Transverse colon (tissue), 4 donors: Measurements from ENCODE around the gene SRL. TPM values are rescaled to one million over a fixed set of nuclear protein-coding genes. Genes with fewer than 3 reads are reported as not detected.

ENCODE experiments used
- DNase-seq: peaks from one replicate; pipeline ENCODE4 v3.0.0-alpha.2; 2019
- H3K27ac ChIP-seq, 4 donors: fragments of 200-600 bp; sonication (generic); 2 replicates each; pipeline ENCODE4 v1.5.1; 2016 to 2018; ENCODE audit warnings: inconsistent platforms in 4 of 4
- H3K27me3 ChIP-seq: fragments of 200-600 bp; sonication (generic); 2 replicates; pipeline ENCODE4 v1.5.1; 2017; ENCODE audit warnings: inconsistent platforms
- H3K36me3 ChIP-seq, 4 donors: fragments of 200-600 bp; sonication (generic); 2 replicates each; pipeline ENCODE4 v1.5.1; 2017 to 2019; ENCODE audit warnings: inconsistent platforms in 4 of 4
- H3K4me1 ChIP-seq, 4 donors: fragments of 200-600 bp; sonication (generic); 2 replicates each; pipeline ENCODE4 v1.5.1; 2017 to 2020; ENCODE audit warnings: inconsistent platforms in 4 of 4
- H3K4me3 ChIP-seq, 4 donors: fragments of 200-600 bp; sonication (generic); 1 replicate in 1 of 4; 2 replicates in 3 of 4; pipeline versions ENCODE4 v1.5.1 to v1.6.1; 2017 to 2019; ENCODE audit warnings: inconsistent platforms in 4 of 4
- H3K9me3 ChIP-seq, 2 donors: fragments of 200-600 bp; sonication (generic); 2 replicates each; pipeline ENCODE4 v1.5.1; 2017 to 2019; ENCODE audit warnings: inconsistent platforms in 2 of 2
- CTCF ChIP-seq, 5 experiments: fragments of 200-600 bp in 3 of 5; fragments of 450-650 bp in 2 of 5; sonication (generic) in 3 of 5; IDR thresholded peaks; 1 replicate in 2 of 5; 2 replicates in 3 of 5; pipeline ENCODE4 v1.5.1; 2016 to 2017; ENCODE audit warnings: antibody characterized with exemption in 5 of 5, inconsistent platforms in 3 of 5, mild to moderate bottlenecking in 2 of 5, moderate library complexity in 1 of 5
- EP300 ChIP-seq: sonication (generic); formaldehyde crosslinking; IDR thresholded peaks from one replicate; pipeline ENCODE4 v1.6.1; 2017; ENCODE audit warnings: antibody characterized with exemption, low read depth
- POLR2A ChIP-seq: fragments of 450-650 bp; IDR thresholded peaks from one replicate; pipeline ENCODE4 v1.6.1; 2016; ENCODE audit warnings: antibody characterized with exemption, mild to moderate bottlenecking, moderate library complexity
- POLR2AphosphoS5 ChIP-seq, 3 donors: sonication (generic); formaldehyde crosslinking; IDR thresholded peaks; one replicate each; pipeline ENCODE4 v1.6.1; 2016; ENCODE audit warnings: antibody characterized with exemption in 3 of 3
- WGBS, 2 donors: methylation state at CpG; one replicate each; pipeline ENCODE4 v1.1.5; 2018; ENCODE audit warnings: low coverage in 1 of 2; 5-methylcytosine and 5-hydroxymethylcytosine counted together
- in situ Hi-C, 4 donors: fragments of 200-750 bp; cut with MboI; loops; one replicate each; pipeline versions ENCODE4 v1.15.0 to v1.15.1; 2017; ENCODE audit warnings: low sequenced_read_pairs in 3 of 4, low pct_ligation_motif_present in 1 of 4, low pct_unique_long_range_greater_than_20kb in 1 of 4
- intact Hi-C: fragments of 100-400 bp; cut with DNase I; formaldehyde crosslinking; loops from one replicate; pipeline ENCODE4 v1.15.1; 2023; ENCODE audit warnings: low total_unique reads
- total RNA-seq, 4 donors: library from RNA; depleted of rRNA; stranded (reverse); fragments of >200 nt; gene quantifications; one replicate each; pipeline ENCODE4 v1.1.0, GENCODE V29; 2016

SRL gene
- total RNA-seq, 4 donors from 2014 or later: 0.32 to 0.68 TPM; not detected in 2

- DNase-seq: no peak
- no peak overlapping the region for H3K27ac ChIP-seq
- no peaks in the 10 kb centered on the region for H3K27me3 ChIP-seq
- TF ChIP-seq POLR2A (no peak), CTCF (IDR thresholded peaks at IDR 0.05) (no peak), POLR2AphosphoS5 (IDR thresholded peaks at IDR 0.05) (no peak), EP300 (no peak)
- H3K4me1 ChIP-seq: no peaks in the 10 kb centered on the region
- no peaks in the 10 kb centered on the region for H3K9me3 ChIP-seq
- H3K4me3 ChIP-seq: no peak overlapping the region
- intact Hi-C loops: no loop called here
- WGBS, 2 donors: 75% methylated on average over 7 to 10 of the region's 10 CpGs
- H3K36me3 ChIP-seq: no peaks in the 10 kb centered on the region
- in situ Hi-C loops: no loop called here
These were observed 2.6 kb upstream of the SRL start for GRCh38 chr16:4244254-4245076.

- intact Hi-C loops: no loop called here
- Histone ChIP-seq H3K9me3 (no peaks in the 10 kb centered on the region), H3K27me3 (no peaks in the 10 kb centered on the region), H3K27ac (no peak overlapping the region), H3K4me3 (no peak overlapping the region), H3K4me1 (no peaks in the 10 kb centered on the region), H3K36me3 (no peaks in the 10 kb centered on the region)
- TF ChIP-seq EP300 (no peak), POLR2AphosphoS5 (IDR thresholded peaks at IDR 0.05) (no peak), CTCF (IDR thresholded peaks at IDR 0.05) (no peak), POLR2A (no peak)
- no peak for DNase-seq
- WGBS, 2 donors: 74 to 90% methylated on average over 2 to 17 of the region's 17 CpGs
- in situ Hi-C loops: no loop called here
These were observed 487 bp downstream of the SRL start for GRCh38 chr16:4241258-4241927.

- no peaks in the 10 kb centered on the region for H3K9me3 ChIP-seq
- no peaks in the 10 kb centered on the region for H3K36me3 ChIP-seq
- H3K4me3 ChIP-seq: no peak overlapping the region
- TF ChIP-seq EP300 (no peak), POLR2AphosphoS5 (IDR thresholded peaks at IDR 0.05) (no peak), POLR2A (no peak), CTCF (IDR thresholded peaks at IDR 0.05) (no peak)
- H3K27me3 ChIP-seq: no peaks in the 10 kb centered on the region
- intact Hi-C loops: no loop called here
- no peak overlapping the region for H3K27ac ChIP-seq
- in situ Hi-C loops: no loop called here
- no peak for DNase-seq
- 73% methylated on average over 12 of the region's 12 CpGs; no CpG with 5 or more reads in 1 of the 2 donors for WGBS, 2 donors
- H3K4me1 ChIP-seq: no peaks in the 10 kb centered on the region
These were observed 1.3 kb downstream of the SRL start for GRCh38 chr16:4240624-4241023.

- no peaks in the 10 kb centered on the region for H3K27me3 ChIP-seq
- in situ Hi-C loops: no loop called here
- no peaks in the 10 kb centered on the region for H3K36me3 ChIP-seq
- H3K4me1 ChIP-seq: no peaks in the 10 kb centered on the region
- intact Hi-C loops: no loop called here
- DNase-seq: no peak
- no peaks in the 10 kb centered on the region for H3K9me3 ChIP-seq
- no peak overlapping the region for H3K27ac ChIP-seq
- WGBS, 2 donors: 84% methylated on average over 19 of the region's 19 CpGs; no CpG with 5 or more reads in 1 of the 2 donors
- H3K4me3 ChIP-seq: no peak overlapping the region
- TF ChIP-seq CTCF (IDR thresholded peaks at IDR 0.05) (no peak), EP300 (no peak), POLR2A (no peak), POLR2AphosphoS5 (IDR thresholded peaks at IDR 0.05) (no peak)
These were observed 2.2 kb downstream of the SRL start for GRCh38 chr16:4239682-4240175.
